Glutamatergic neuron (in vitro differentiated cells): Measurements from ENCODE around the gene ECE1. TPM values are rescaled to one million over a fixed set of nuclear protein-coding genes. Genes with fewer than 3 reads are reported as not detected.
"Not testable (repeated sequence)": the region's sequence is repeated elsewhere in the genome, so short reads cannot be mapped to it uniquely, and the experiment has no call there.

Experiments used
- DNase-seq: peaks from one replicate; pipeline ENCODE4 v3.0.0; 2022
- H3K27ac Mint-ChIP-seq: one replicate; pipeline ENCODE4 v1.8.0; 2020; ENCODE audit warnings: mild to moderate bottlenecking, mixed read lengths, inconsistent platforms; ENCODE audit not compliant: unreplicated experiment
- H3K27me3 Mint-ChIP-seq: one replicate; pipeline ENCODE4 v1.8.0; 2020; ENCODE audit warnings: mild to moderate bottlenecking, moderate library complexity, mixed read lengths, inconsistent platforms; ENCODE audit not compliant: unreplicated experiment
- H3K36me3 Mint-ChIP-seq: one replicate; pipeline ENCODE4 v1.8.0; 2020; ENCODE audit warnings: mild to moderate bottlenecking, mixed read lengths, inconsistent platforms; ENCODE audit not compliant: unreplicated experiment
- H3K4me1 Mint-ChIP-seq: one replicate; pipeline ENCODE4 v1.8.0; 2020; ENCODE audit warnings: mild to moderate bottlenecking, low read depth, mixed read lengths, inconsistent platforms; ENCODE audit not compliant: unreplicated experiment
- H3K4me3 Mint-ChIP-seq: one replicate; pipeline ENCODE4 v1.8.0; 2020; ENCODE audit warnings: mild to moderate bottlenecking, mixed read lengths, inconsistent platforms; ENCODE audit not compliant: unreplicated experiment
- H3K9me3 Mint-ChIP-seq: one replicate; pipeline ENCODE4 v1.8.0; 2020; ENCODE audit warnings: mild to moderate bottlenecking, moderate library complexity, mixed read lengths, inconsistent platforms; ENCODE audit not compliant: unreplicated experiment
- total RNA-seq: library from RNA; stranded (reverse); fragmentation: NEBNext Ultra II Directional; extraction: Animal tissue kit (Norgen Biotek cat#: 25700); gene quantifications from one replicate; pipeline ENCODE4 v1.2.1, GENCODE V29; 2021; ENCODE audit not compliant: unreplicated experiment
- TF ChIP-seq, protein P1 (sequence below): fragments of 200-600 bp; sonication (generic); IDR thresholded peaks from one replicate; pipeline ENCODE4 v1.5.0; 2021; ENCODE audit not compliant: partially characterized antibody, unreplicated experiment

The ECE1 gene
- total RNA-seq, 1 donor from 2014 or later, result 36.1 TPM

DNA sequence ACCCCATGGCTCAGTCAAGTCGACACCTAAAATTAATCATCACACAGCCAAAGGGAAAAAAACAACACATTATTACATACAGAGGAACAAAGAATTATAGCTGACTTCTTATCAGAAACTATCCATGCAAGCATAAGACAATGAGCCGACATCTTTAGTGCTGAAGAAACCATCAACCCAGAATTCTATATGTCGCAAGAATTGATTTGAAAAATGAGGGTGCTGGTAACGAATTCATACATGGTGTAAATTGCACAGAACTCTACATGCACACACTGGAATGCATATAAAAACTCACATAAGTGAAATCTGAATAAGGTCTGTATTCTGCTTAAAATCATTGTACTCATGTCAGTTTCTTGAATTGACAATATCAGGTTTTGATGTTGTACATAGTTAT, 88.6 kb downstream of the ECE1 start:
- TF ChIP-seq, protein P1, sequence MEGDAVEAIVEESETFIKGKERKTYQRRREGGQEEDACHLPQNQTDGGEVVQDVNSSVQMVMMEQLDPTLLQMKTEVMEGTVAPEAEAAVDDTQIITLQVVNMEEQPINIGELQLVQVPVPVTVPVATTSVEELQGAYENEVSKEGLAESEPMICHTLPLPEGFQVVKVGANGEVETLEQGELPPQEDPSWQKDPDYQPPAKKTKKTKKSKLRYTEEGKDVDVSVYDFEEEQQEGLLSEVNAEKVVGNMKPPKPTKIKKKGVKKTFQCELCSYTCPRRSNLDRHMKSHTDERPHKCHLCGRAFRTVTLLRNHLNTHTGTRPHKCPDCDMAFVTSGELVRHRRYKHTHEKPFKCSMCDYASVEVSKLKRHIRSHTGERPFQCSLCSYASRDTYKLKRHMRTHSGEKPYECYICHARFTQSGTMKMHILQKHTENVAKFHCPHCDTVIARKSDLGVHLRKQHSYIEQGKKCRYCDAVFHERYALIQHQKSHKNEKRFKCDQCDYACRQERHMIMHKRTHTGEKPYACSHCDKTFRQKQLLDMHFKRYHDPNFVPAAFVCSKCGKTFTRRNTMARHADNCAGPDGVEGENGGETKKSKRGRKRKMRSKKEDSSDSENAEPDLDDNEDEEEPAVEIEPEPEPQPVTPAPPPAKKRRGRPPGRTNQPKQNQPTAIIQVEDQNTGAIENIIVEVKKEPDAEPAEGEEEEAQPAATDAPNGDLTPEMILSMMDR, result no peak
- DNase-seq, result no peak
- peaks cover 1% of the 10 kb centered on the region for H3K9me3 Mint-ChIP-seq
- no peaks in the 10 kb centered on the region for H3K36me3 Mint-ChIP-seq
- no peak overlapping the region for H3K4me3 Mint-ChIP-seq
- H3K27me3 Mint-ChIP-seq, result peaks cover 2% of the 10 kb centered on the region
- peaks cover 1% of the 10 kb centered on the region for H3K4me1 Mint-ChIP-seq
- no peak overlapping the region for H3K27ac Mint-ChIP-seq

DNA sequence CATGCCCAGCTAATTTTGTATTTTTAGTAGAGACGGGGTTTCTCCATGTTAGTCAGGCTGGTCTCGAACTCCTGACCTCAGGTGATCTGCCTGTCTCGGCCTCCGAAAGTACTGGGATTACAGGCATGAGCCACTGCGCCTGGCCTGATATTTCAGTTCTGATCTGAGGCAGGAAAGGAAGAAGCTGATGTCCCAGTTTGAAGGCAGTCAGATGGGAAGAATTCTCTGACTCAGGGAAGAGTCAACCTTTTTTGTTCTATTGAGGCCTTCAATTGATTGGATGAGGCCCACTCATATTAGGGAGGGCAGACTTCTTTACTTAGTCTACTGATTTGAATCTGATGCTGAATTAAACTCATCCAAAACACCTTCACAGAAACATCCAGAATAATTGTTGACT, 89.0 kb downstream of the ECE1 start:
- not testable (repeated sequence) for DNase-seq, H3K4me1 Mint-ChIP-seq, H3K27ac Mint-ChIP-seq, H3K36me3 Mint-ChIP-seq, H3K4me3 Mint-ChIP-seq, H3K27me3 Mint-ChIP-seq, H3K9me3 Mint-ChIP-seq

DNA sequence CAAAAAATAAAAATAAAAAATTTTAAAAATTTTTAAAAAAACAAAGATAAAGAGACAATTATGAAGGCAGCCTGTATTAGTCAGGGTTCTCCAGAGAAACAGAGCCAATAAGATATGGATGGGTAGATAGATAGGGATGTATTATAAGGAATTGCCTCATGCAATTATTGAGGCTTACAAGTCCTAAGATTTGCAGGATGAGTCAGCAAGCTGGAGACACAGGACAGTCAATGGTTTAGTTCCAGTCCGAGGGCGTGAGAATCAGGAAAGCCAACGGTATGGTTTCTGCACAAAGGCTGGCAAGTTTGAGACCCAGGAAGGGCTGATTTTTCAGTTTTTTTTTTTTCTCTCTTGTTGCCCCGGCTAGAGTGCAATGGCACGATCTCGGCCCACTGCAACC, 89.5 kb downstream of the ECE1 start:
- no peak for DNase-seq
- H3K27me3 Mint-ChIP-seq, result peaks cover 2% of the 10 kb centered on the region
- peaks cover 1% of the 10 kb centered on the region for H3K9me3 Mint-ChIP-seq
- TF ChIP-seq, protein P1, result no peak
- no peaks in the 10 kb centered on the region for H3K36me3 Mint-ChIP-seq
- peaks cover 1% of the 10 kb centered on the region for H3K4me1 Mint-ChIP-seq
- no peak overlapping the region for H3K4me3 Mint-ChIP-seq
- H3K27ac Mint-ChIP-seq, result no peak overlapping the region

DNA sequence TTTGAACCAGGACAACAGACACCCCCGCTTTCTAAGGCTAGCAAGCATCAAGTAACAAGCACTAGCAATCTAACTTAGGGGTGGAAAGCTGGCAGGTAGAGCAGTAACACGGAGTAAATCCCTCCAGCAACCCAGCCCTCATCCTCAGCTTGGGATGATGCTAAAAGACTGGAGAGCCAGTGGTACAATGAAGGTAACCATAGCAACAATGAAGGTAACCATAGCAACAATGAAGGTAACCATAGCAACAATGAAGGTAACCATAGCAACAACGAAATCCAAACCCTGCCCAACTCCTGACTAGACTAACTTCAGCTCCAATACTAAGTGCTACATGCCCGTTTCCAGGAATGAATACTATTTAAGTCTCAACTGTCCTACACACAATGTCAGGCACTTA, 91.3 kb downstream of the ECE1 start:
- H3K4me3 Mint-ChIP-seq, result no peak overlapping the region
- TF ChIP-seq, protein P1, result no peak
- peaks cover under 1% of the 10 kb centered on the region for H3K27me3 Mint-ChIP-seq
- H3K4me1 Mint-ChIP-seq, result peaks cover 1% of the 10 kb centered on the region
- no peaks in the 10 kb centered on the region for H3K36me3 Mint-ChIP-seq
- H3K9me3 Mint-ChIP-seq, result peaks cover 1% of the 10 kb centered on the region
- no peak overlapping the region for H3K27ac Mint-ChIP-seq
- no peak for DNase-seq

DNA sequence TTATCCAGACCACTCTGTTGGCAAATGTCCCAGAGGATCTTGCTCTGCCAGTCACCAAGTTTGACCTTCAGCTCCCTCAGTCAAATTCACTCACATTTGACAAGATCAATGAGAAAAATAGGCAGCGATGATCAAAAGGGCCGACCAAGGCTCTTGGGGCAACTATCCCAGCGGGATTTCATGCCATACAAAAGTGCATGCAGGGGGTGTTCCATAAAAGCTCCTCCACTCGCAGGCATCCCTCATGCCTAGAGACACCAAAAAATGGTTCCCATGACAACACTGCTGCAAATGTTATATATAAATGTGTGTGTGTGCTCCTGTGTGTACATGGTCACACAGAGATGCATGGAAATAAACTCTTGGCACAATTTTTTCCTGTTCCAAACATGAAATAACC, 97.4 kb downstream of the ECE1 start:
- H3K4me3 Mint-ChIP-seq, result no peak overlapping the region
- no peaks in the 10 kb centered on the region for H3K36me3 Mint-ChIP-seq
- TF ChIP-seq, protein P1, result no peak
- H3K27me3 Mint-ChIP-seq, result peaks cover 5% of the 10 kb centered on the region
- no peaks in the 10 kb centered on the region for H3K9me3 Mint-ChIP-seq
- no peak for DNase-seq
- no peak overlapping the region for H3K27ac Mint-ChIP-seq
- no peaks in the 10 kb centered on the region for H3K4me1 Mint-ChIP-seq

DNA sequence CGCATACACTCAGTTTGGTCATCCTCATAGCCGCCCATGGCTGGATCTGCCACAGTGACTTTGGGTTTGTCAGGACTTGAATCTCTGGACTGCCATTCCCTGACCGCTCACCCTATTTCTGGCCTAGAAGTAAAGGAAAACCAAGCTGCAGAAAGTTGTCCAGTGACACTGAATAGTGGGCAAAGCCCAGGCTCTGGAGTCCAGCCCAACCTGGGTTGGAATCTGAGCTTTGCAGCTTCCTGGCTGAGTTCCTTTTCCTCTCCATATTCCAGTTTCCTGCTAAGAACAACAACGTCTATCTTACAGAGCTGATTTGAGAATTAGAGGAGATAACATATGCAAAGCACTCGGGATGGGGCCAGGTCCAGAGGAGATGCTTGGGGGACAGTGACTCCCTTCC, 98.0 kb downstream of the ECE1 start:
- TF ChIP-seq, protein P1, result no peak

DNA sequence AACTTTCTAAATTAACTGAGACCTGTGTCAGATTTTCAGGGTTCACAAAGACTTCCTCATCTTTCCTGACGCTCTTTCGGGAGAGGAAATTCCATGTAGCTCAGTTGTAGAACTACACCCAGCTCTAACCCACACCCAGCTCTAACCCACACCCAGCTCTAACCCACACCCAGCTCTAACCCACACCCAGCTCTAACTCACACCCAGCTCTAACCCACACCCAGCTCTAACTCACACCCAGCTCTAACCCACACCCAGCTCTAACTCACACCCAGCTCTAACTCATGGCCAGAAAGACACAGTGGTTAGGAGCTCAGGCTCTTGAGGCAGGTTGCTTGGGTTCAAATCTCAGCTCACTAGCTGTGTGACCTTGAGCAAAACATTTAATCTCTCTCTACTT, 99.5 kb downstream of the ECE1 start:
- H3K4me1 Mint-ChIP-seq, H3K9me3 Mint-ChIP-seq, H3K27me3 Mint-ChIP-seq, H3K4me3 Mint-ChIP-seq, H3K36me3 Mint-ChIP-seq, H3K27ac Mint-ChIP-seq, DNase-seq: not testable (repeated sequence)

More for the DNA sequence above, 98.0 kb downstream of the ECE1 start:
- Mint-ChIP-seq H3K9me3 (no peaks in the 10 kb centered on the region), H3K27ac (no peak overlapping the region), H3K4me3 (no peak overlapping the region), H3K4me1 (no peaks in the 10 kb centered on the region), H3K27me3 (peaks cover 6% of the 10 kb centered on the region), H3K36me3 (no peaks in the 10 kb centered on the region)
- DNase-seq, result no peak
